ENCODE data around the gene GNA14.
A peak's percentile ranks its signal among the peaks of the same experiment; 100 is the strongest.
"Not testable (repeated sequence)": the region's sequence is repeated elsewhere in the genome, so short reads cannot be mapped to it uniquely, and the experiment has no call there.

The GNA14 gene

DNA sequence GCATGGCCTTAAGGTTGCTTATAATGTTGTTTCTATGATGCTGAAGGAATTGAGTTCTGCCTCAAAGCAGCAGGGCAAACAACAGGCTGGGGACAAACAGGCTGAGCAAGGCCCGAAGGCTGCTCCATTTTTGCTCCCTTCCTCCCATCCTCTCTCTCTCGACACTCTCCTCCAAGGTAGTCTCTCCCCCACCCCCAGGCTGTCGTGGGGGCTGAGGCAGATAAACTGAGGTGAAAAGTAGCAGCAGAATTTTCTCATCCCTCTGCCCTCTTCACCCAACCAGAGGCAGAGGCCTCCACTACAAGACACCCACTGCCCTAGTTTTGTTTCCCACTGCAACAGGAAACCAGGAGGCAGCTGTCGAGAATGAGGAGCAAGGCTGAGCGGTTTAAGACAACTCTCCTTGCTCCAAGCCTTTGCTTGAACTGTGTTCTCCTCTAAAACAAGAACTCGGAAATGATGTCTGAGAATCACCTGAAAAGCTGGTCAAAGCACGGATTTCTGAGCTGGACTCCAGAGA lies 13.5 kb upstream of the GNA14 start:
- no peaks in the 10 kb centered on the region for H3K9me3 Mint-ChIP-seq

DNA sequence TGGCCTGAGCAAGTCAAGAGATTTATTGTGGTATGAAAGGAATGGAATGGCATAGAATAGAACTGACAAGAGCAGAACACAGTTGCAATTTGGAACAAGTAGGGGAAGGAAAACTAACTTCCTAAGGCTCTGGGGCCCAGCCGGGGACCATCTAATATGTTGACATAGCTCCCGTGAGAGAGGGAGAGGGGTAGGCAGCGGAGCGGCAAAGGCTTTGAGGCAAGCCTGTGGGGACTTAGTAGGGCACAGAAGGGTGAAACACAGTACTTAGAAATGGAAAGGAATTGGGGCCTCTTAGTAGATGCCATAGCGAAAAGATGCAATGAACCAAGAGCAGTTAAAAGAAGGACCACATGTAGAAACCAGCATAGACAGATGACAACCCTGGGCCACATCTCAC lies 11.8 kb upstream of the GNA14 start:
- H3K36me3 Mint-ChIP-seq (ENCODE audit: low read depth), result no peaks in the 10 kb centered on the region
- H3K4me1 Mint-ChIP-seq (ENCODE audit: low read depth), result no peaks in the 10 kb centered on the region
- no peak overlapping the region for H3K27ac Mint-ChIP-seq
- H3K9me3 Mint-ChIP-seq, result no peaks in the 10 kb centered on the region
- H3K27me3 Mint-ChIP-seq, result peaks cover 4% of the 10 kb centered on the region
- no peak overlapping the region for H3K4me3 Mint-ChIP-seq

More for the DNA sequence above, 13.5 kb upstream of the GNA14 start:
- Mint-ChIP-seq H3K27ac (no peak overlapping the region), H3K27me3 (no peaks in the 10 kb centered on the region), H3K36me3 (ENCODE audit: low read depth) (no peaks in the 10 kb centered on the region), H3K4me1 (ENCODE audit: low read depth) (no peaks in the 10 kb centered on the region), H3K4me3 (no peak overlapping the region)

DNA sequence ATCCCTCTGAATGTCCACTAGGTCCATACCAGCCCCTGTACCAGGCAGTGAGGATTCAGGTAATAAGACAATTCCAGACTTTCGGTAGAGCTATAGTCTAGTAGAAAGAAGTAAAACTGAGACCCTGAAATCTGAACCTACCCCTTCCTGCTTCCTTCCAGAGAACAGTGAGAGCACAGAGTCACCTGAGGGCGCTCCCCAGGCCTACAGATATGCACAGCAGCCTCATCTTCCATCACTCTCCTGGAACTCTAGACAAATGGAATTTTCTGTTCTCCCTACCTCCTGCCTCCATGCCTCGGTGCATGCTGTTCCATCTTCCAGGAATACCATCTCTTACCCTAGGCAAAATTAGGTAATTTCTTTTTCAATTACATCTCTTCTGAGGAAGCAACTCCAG lies 3.1 kb upstream of the GNA14 start:
- Mint-ChIP-seq H3K4me3 (no peak overlapping the region), H3K36me3 (ENCODE audit: low read depth) (no peaks in the 10 kb centered on the region), H3K4me1 (ENCODE audit: low read depth) (peaks cover 20% of the 10 kb centered on the region), H3K27ac (no peak overlapping the region), H3K9me3 (no peaks in the 10 kb centered on the region), H3K27me3 (peaks cover 40% of the 10 kb centered on the region)

DNA sequence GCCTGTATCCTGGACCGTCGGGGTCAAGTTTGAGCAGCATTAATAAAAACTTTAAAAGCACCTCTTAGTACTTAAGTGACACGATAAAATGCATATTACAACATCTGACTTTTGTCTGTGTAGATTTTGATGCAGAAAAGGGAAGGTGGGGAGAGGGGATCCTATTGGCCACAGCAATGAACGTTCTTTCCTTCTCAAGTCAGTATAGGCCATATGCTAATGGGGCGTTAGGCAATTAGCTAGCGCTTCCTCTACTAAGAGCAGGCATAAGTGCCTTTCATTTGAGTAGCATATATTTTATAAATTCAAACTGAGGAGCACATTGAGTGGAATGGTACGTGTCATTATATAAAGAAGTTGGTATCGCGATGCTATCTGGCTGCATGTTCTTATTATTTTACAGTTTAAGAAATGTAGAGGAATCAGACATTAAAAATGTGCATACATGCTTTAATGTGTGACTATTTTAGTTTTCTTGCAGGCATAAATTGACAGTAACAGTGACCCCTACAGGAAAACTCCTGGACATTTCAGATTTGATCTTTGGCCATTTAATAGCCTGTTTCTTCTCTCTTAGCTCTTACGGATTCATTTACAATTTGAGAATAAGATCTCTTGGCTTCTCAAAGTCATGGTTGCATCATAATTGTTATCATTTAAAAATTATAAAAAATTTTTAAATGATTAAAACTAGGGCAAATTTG lies 1.1 kb upstream of the GNA14 start:
- H3K27me3 Mint-ChIP-seq, result peaks cover 49% of the 10 kb centered on the region
- peak overlapping the region; percentile 73 for H3K4me3 Mint-ChIP-seq
- H3K27ac Mint-ChIP-seq, result no peak overlapping the region
- peaks cover 20% of the 10 kb centered on the region for H3K4me1 Mint-ChIP-seq (ENCODE audit: low read depth)
- H3K36me3 Mint-ChIP-seq (ENCODE audit: low read depth), result no peaks in the 10 kb centered on the region
- H3K9me3 Mint-ChIP-seq, result no peaks in the 10 kb centered on the region

DNA sequence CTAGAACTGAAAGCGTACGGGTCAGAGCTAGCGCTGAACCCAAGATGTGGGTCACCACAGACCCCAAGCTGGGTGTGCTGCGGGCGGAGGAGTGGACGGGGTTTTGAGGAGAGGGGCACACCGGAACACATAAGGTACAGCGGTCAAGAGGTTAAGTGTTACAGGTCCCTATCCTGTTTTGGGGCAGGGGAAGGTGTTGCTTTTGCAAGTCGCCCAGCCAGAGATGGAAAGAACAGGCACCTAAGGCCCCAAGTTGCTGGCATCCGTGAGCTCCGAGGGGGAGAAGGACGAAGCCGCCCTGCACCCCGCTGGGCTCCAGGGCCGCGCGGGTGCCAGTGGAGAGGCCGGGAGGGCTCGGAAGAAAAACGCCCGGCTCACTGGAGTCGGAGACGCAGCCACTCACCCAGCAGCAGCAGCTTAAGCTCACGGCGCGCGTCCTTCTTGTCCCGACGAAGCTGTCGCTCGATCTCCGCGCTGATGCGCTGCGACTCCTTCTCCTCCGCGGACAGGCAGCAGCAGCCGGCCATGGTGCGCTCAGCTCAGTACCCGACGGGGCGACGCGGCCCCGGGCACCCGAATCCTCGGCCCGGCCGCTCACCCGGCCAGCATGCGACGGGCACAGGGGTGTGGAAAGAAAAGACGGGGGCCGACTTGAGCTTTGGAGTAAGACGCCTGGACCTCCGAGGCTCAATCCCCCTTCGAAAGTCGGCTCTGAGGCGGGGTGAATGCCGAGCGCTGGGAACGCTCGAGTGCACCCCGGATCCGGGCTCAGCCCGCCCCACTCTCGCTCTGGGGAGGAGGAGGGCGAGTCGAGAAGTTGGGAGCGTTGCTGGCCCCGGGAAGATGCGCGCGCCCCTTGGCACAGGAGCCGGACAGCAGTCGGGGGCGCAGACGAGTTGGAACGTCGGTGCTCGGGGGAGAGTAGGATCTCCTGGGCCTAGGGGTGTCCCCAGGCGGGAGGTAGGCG lies 572 bp downstream of the GNA14 start:
- H3K36me3 Mint-ChIP-seq (ENCODE audit: low read depth), result no peaks in the 10 kb centered on the region
- no peaks in the 10 kb centered on the region for H3K9me3 Mint-ChIP-seq
- H3K27ac Mint-ChIP-seq, result no peak overlapping the region
- peak overlapping the region; percentile 73 for H3K4me3 Mint-ChIP-seq
- H3K27me3 Mint-ChIP-seq, result peaks cover 53% of the 10 kb centered on the region
- H3K4me1 Mint-ChIP-seq (ENCODE audit: low read depth), result peaks cover 20% of the 10 kb centered on the region

DNA sequence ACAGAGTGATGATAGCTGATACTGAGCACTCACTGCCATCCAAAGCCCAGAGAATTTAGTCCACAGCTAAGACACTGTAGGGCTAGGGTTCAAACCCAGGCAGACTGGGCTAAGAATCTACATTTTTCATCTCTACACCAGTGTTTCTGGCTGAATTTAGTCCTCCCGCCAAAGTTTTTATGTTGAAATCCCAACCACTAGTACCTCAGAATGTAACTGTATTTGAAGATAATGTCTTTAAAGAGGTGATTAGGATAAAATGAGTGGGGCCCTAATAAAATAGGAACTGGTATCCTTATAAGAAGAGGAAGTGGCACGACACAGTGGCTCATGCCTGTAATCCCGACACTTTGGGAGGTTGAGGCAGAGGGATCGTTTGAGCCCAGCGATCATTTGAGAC lies 4.3 kb downstream of the GNA14 start:
- H3K36me3 Mint-ChIP-seq (ENCODE audit: low read depth), result no peaks in the 10 kb centered on the region
- no peak overlapping the region for H3K27ac Mint-ChIP-seq
- peaks cover 16% of the 10 kb centered on the region for H3K4me1 Mint-ChIP-seq (ENCODE audit: low read depth)
- no peak overlapping the region for H3K4me3 Mint-ChIP-seq
- H3K9me3 Mint-ChIP-seq, result no peaks in the 10 kb centered on the region
- H3K27me3 Mint-ChIP-seq, result peaks cover 41% of the 10 kb centered on the region

DNA sequence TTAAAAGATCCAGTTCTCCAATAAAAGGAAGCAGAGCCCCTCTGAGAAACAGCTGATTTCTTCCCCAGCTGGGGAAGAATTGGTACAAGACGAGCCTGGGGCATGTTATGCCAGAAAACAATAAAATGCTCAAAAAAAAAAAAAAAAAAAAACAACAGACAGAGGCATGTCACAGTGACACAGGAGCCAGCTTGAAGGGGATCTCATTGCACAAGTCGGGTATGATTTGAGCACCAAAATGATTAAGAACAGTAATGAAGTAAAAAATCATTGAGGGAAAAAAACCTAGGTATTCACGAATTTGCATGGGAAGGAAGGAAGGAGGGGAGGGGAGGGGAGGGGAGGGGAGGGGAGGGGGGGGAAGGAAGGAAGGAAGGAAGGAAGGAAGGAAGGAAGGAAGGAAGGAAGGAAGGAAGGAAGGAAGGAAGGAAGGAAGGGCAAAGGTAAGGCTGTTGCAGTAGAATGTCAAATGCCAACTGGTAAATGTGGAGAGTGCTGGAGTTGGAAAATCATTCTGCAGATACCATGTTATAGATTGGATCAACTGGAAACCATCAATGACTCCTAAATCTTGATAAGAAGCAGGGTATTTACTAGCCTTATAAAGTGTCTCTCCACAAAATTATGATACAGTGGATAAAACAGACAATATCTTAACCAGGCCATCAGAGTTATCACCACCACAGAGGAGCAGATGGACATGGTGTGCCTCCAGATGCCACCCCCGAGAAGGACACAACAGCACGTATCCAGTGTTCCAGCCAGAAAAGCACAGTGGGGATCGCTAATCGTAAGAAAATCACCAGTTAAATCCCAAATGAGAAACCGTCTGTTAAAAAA lies 7.2 kb downstream of the GNA14 start:
- Mint-ChIP-seq H3K27me3 (peaks cover 22% of the 10 kb centered on the region), H3K27ac (no peak overlapping the region), H3K9me3 (no peaks in the 10 kb centered on the region), H3K4me1 (ENCODE audit: low read depth) (no peaks in the 10 kb centered on the region), H3K36me3 (ENCODE audit: low read depth) (no peaks in the 10 kb centered on the region), H3K4me3 (no peak overlapping the region)

DNA sequence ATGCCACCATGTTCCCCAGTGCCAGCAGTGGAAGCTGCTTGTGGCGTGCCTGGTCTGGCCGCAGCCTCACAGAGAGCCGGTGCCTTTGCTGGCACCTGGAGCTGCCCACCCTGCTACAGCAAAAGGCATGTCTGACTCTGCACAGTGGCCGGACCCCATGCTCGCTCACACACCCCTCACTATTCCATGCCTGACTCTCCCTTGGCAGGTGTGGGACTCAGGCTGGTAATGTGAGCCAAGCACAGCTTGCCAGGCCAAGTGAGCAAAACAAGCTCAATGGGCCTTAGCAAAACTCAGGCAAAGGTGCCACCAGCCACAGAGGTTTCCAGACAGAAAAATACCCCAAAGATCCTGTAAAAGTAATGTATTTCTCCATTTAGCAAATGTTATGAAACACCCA lies 15.5 kb downstream of the GNA14 start:
- Mint-ChIP-seq H3K36me3 (ENCODE audit: low read depth) (no peaks in the 10 kb centered on the region), H3K27ac (no peak overlapping the region), H3K4me3 (no peak overlapping the region), H3K9me3 (no peaks in the 10 kb centered on the region), H3K4me1 (ENCODE audit: low read depth) (no peaks in the 10 kb centered on the region), H3K27me3 (no peaks in the 10 kb centered on the region)

DNA sequence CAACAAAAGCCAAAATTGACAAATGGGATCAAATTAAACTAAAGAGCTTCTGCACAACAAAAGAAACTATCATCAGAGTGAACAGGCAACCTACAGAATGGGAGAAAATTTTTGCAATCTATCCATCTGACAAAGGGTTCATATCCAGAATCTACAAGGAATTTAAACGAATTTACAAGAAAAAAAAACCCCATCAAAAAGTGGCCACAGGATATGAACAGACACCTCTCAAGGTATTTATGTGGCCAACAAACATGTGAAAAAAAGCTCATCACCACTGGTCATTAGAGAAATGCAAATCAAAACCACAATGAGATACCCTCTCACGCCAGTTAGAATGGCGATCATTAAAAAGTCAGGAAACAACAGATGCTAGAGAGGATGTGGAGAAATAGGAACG lies 19.3 kb downstream of the GNA14 start:
- H3K27me3 Mint-ChIP-seq; H3K4me1 Mint-ChIP-seq (ENCODE audit: low read depth); H3K9me3 Mint-ChIP-seq; H3K36me3 Mint-ChIP-seq (ENCODE audit: low read depth); H3K4me3 Mint-ChIP-seq; H3K27ac Mint-ChIP-seq: not testable (repeated sequence)

DNA sequence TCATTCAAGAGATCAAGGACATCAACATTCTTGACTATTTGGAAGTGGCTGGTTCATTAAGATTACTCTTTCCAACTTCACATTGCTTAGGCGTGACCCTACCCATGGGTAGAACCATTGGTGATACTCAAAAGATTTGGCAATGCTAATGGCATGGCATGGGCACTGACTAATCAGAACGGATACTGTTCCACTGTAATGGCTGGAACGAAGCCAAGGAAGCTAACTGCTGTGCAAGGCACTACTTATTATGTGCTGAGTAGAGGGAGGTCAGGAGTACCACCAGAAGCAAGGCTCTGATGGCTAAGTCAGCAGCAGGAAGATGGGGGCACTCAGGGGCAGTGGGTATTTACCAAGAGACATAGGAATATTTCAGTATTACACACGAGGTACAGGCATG lies 31.9 kb downstream of the GNA14 start:
- Mint-ChIP-seq H3K27ac (no peak overlapping the region), H3K4me1 (ENCODE audit: low read depth) (no peaks in the 10 kb centered on the region), H3K27me3 (peaks cover 7% of the 10 kb centered on the region), H3K9me3 (no peaks in the 10 kb centered on the region), H3K4me3 (no peak overlapping the region), H3K36me3 (ENCODE audit: low read depth) (no peaks in the 10 kb centered on the region)

DNA sequence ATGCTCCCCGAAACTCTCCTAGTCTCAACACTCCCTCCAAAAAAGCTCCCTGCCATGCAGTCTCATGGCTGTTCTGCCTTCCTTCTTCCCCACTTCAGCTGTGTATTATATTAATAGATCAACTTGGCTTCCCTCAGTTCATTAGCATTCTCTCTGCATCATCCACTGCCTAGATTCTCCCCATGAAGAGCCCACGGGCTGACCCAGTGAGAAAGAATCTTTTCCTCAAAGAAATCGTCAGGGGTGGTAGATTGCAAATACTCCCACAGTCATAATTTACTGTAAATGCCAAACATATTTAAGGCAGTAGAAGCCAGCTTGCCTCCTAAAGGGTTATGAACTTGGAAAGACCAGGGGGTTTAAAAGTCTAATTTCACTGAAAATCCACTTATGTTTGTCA lies 33.5 kb downstream of the GNA14 start:
- no peaks in the 10 kb centered on the region for H3K36me3 Mint-ChIP-seq (ENCODE audit: low read depth)
- H3K4me1 Mint-ChIP-seq (ENCODE audit: low read depth), result no peaks in the 10 kb centered on the region
- no peak overlapping the region for H3K4me3 Mint-ChIP-seq
- H3K27me3 Mint-ChIP-seq, result peaks cover 8% of the 10 kb centered on the region
- no peak overlapping the region for H3K27ac Mint-ChIP-seq
- H3K9me3 Mint-ChIP-seq, result no peaks in the 10 kb centered on the region

DNA sequence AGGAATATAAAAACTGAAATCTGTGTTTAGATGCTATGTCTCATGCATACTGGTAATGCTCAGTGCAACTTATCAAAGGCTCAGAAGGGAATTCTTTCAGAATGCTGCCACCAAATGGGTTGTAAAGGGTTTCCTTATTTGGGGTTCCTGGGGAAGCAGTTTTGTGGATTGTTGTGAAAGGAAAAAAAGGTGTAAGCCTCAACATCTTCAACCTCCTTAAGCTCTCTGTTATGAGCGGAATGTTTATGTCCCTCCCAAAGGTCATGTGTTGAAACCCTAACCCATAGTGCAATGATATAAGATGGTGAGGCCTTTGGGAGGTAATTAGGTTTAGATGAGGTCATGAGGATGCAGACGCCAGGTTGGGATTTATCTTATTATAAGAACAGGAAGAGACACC lies 41.6 kb downstream of the GNA14 start:
- no peak overlapping the region for H3K27ac Mint-ChIP-seq
- H3K4me1 Mint-ChIP-seq (ENCODE audit: low read depth), result no peaks in the 10 kb centered on the region
- H3K36me3 Mint-ChIP-seq (ENCODE audit: low read depth), result no peaks in the 10 kb centered on the region
- no peak overlapping the region for H3K4me3 Mint-ChIP-seq
- H3K9me3 Mint-ChIP-seq, result no peaks in the 10 kb centered on the region
- peaks cover 8% of the 10 kb centered on the region for H3K27me3 Mint-ChIP-seq

DNA sequence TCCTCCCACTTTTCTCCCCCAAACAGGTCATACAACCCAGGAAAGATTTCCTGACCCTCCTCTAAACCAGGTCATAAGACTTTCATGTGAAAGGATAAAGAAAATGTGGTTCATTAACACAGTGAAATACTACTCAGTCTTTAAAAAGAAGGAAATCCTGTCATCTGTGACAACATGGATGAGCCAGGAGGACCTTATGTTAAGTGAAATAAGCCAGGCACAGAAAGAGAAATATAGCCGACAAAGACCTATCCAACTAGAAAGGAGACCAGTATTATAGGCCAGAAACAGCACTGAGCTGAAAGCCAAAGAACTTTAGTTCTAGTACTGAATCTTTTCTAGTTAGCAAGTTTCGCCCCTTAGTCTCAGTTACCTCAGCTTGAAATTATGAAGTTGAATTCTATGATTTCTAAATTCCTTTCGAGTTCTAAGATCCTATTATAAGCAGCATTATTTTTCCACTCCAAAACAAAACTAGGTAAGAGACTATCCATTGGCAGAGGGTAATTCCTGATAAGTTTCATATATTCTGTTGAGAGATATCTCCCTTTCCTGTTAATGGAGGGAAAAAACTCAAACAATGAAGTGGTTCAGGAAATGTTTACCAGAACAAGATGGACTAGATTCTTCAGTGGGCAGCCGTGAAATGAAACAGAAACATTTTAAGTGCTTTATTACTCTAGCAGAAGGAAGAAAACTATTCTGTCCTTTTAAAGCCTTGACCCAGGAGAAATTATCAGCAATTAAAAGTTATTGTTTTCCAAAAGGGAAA lies 42.5 kb downstream of the GNA14 start:
- no peaks in the 10 kb centered on the region for H3K4me1 Mint-ChIP-seq (ENCODE audit: low read depth)
- no peak overlapping the region for H3K4me3 Mint-ChIP-seq
- H3K9me3 Mint-ChIP-seq, result no peaks in the 10 kb centered on the region
- no peaks in the 10 kb centered on the region for H3K36me3 Mint-ChIP-seq (ENCODE audit: low read depth)
- H3K27ac Mint-ChIP-seq, result no peak overlapping the region
- peaks cover 8% of the 10 kb centered on the region for H3K27me3 Mint-ChIP-seq

DNA sequence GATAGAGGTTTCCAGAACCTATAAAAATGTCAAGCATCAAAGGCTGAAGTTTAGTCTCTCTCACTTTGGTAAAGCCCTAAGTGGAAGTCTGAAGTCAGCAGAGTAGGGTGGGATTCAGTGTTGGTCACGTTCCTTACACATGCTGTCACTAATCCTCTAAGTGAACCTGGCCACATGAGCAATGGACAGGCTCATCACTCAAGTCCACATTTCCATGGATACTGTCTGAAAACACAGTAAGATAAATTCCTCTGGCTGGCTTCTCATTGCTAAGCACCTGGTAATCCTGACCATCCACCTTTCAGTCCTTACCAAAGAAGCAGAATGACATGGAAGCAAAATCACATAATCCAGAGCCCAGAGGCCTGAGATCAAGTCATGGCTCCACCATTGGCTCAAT lies 43.8 kb downstream of the GNA14 start:
- Mint-ChIP-seq H3K9me3 (no peaks in the 10 kb centered on the region), H3K27ac (no peak overlapping the region), H3K36me3 (ENCODE audit: low read depth) (no peaks in the 10 kb centered on the region)

More for the DNA sequence above, 43.8 kb downstream of the GNA14 start:
- Mint-ChIP-seq H3K27me3 (peaks cover 2% of the 10 kb centered on the region), H3K4me1 (ENCODE audit: low read depth) (no peaks in the 10 kb centered on the region), H3K4me3 (no peak overlapping the region)
